Calu3 (cell line): ENCODE measurements around the gene FAM228B. TPM values are rescaled to one million over a fixed set of nuclear protein-coding genes. Genes with fewer than 3 reads are reported as not detected.

Experiments
- BruUV-seq: library from RNA; stranded (reverse); fragments of 400-500 nt; replicated peaks from 2 replicates; lab custom pipeline; 2021; lab: Mats Ljungman, UMichigan
- CTCF ChIA-PET: fragments of 300-600 bp; sonication (Branson Sonifier 250); formaldehyde crosslinking; loops from one replicate; lab custom pipeline; 2022; ENCODE audit warnings: antibody characterized with exemption; lab: Charles Lee
- DNase-seq: peaks from one replicate; pipeline ENCODE4 v3.0.0; 2022
- H3K27ac Mint-ChIP-seq: one replicate; pipeline ENCODE4 v1.8.0; 2022; ENCODE audit warnings: mixed read lengths; ENCODE audit not compliant: unreplicated experiment
- H3K27me3 Mint-ChIP-seq: one replicate; pipeline ENCODE4 v1.8.0; 2022; ENCODE audit warnings: mixed read lengths; ENCODE audit not compliant: unreplicated experiment
- H3K36me3 Mint-ChIP-seq: one replicate; pipeline ENCODE4 v1.8.0; 2022; ENCODE audit warnings: mild to moderate bottlenecking, moderate library complexity, mixed read lengths; ENCODE audit not compliant: insufficient read depth, unreplicated experiment
- H3K4me1 Mint-ChIP-seq: one replicate; pipeline ENCODE4 v1.8.0; 2022; ENCODE audit warnings: mild to moderate bottlenecking, low read depth, mixed read lengths; ENCODE audit not compliant: unreplicated experiment
- H3K4me3 Mint-ChIP-seq: one replicate; pipeline ENCODE4 v1.8.0; 2022; ENCODE audit warnings: mild to moderate bottlenecking, low read depth, moderate library complexity, mixed read lengths; ENCODE audit not compliant: unreplicated experiment
- H3K9me3 Mint-ChIP-seq: one replicate; pipeline ENCODE4 v1.8.0; 2022; ENCODE audit warnings: low read depth, mixed read lengths; ENCODE audit not compliant: unreplicated experiment
- intact Hi-C: fragments of 100-400 bp; cut with micrococcal nuclease; formaldehyde crosslinking; loops from one replicate; pipeline ENCODE4 v1.10.0; 2022; ENCODE audit not compliant: unreplicated experiment
- total RNA-seq: library from RNA; stranded (reverse); gene quantifications from 2 replicates; pipeline ENCODE4 v1.2.3, GENCODE V29; 2022
- TF ChIP-seq, protein P1 (sequence below): fragments of 200-600 bp; IDR thresholded peaks from one replicate; pipeline ENCODE4 v1.8.0; 2022; ENCODE audit warnings: antibody characterized with exemption; ENCODE audit not compliant: unreplicated experiment

Gene FAM228B
- total RNA-seq, 1 experiment from 2014 or later, result 8.3 TPM

DNA sequence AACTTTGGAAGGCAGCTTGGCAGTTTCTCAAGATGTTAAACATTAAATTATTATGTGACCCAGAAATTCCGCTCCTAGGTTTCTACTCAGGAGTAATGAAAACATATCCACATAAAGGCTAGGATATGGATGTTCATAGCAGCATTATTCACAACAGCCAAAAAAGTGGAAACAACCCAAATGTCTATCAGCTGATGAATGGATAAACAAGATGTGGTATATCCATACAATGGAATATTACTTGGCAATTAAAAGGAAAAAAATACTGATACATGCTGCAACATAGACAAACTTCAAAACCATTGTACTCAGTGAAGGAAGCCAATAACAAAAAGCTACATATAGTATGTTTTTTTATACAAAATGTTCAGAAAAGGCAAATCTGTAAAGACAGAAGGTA, 39.2 kb downstream of the FAM228B start:
- TF ChIP-seq, protein P1, sequence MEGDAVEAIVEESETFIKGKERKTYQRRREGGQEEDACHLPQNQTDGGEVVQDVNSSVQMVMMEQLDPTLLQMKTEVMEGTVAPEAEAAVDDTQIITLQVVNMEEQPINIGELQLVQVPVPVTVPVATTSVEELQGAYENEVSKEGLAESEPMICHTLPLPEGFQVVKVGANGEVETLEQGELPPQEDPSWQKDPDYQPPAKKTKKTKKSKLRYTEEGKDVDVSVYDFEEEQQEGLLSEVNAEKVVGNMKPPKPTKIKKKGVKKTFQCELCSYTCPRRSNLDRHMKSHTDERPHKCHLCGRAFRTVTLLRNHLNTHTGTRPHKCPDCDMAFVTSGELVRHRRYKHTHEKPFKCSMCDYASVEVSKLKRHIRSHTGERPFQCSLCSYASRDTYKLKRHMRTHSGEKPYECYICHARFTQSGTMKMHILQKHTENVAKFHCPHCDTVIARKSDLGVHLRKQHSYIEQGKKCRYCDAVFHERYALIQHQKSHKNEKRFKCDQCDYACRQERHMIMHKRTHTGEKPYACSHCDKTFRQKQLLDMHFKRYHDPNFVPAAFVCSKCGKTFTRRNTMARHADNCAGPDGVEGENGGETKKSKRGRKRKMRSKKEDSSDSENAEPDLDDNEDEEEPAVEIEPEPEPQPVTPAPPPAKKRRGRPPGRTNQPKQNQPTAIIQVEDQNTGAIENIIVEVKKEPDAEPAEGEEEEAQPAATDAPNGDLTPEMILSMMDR, result no peak
- intact Hi-C loops, result loop anchor here (5.0 kb wide), 1 partner anchor 85 kb away; the partner anchor contains the start of gene SF3B6
- no peaks in the 10 kb centered on the region for H3K4me1 Mint-ChIP-seq
- no peak for DNase-seq
- no peak overlapping the region for H3K4me3 Mint-ChIP-seq
- no peak overlapping the region for H3K27ac Mint-ChIP-seq
- no peaks in the 10 kb centered on the region for H3K36me3 Mint-ChIP-seq
- no peaks in the 10 kb centered on the region for H3K9me3 Mint-ChIP-seq
- H3K27me3 Mint-ChIP-seq, result peaks cover 15% of the 10 kb centered on the region
- BruUV-seq, result no TSS peak
- CTCF ChIA-PET, result interaction anchor here (0.6 to 3.8 kb wide), 2 partner anchors 78 to 176 kb away, joined by 4 to 13 read pairs; partner anchors contain the start of gene TP53I3

- Mint-ChIP-seq H3K27ac (no peak overlapping the region), H3K9me3 (no peaks in the 10 kb centered on the region), H3K27me3 (peaks cover 16% of the 10 kb centered on the region), H3K4me1 (no peaks in the 10 kb centered on the region), H3K36me3 (no peaks in the 10 kb centered on the region), H3K4me3 (no peak overlapping the region)
- BruUV-seq, result no TSS peak
- intact Hi-C loops, result loop anchor here (5.0 kb wide), 1 partner anchor 86 kb away; the partner anchor contains the start of gene SF3B6
- no peak for DNase-seq
- CTCF ChIA-PET, result interaction anchor here (1.2 to 3.8 kb wide), 2 partner anchors 14 to 79 kb away, joined by 4 to 13 read pairs; partner anchors contain the start of gene TP53I3
- TF ChIP-seq, protein P1, result no peak
These were observed 39.9 kb downstream of the FAM228B start for GRCh38 chr2:24163186-24163585.

GRCh38 chr2:24163601-24164000, 40.3 kb downstream of the FAM228B start:
- Mint-ChIP-seq H3K4me3 (no peak overlapping the region), H3K27me3 (peaks cover 16% of the 10 kb centered on the region), H3K9me3 (no peaks in the 10 kb centered on the region), H3K36me3 (no peaks in the 10 kb centered on the region), H3K27ac (no peak overlapping the region), H3K4me1 (no peaks in the 10 kb centered on the region)
- DNase-seq, result no peak
- TF ChIP-seq, protein P1, result no peak
- CTCF ChIA-PET, result interaction anchor here (0.8 to 3.8 kb wide), 3 partner anchors 14 to 340 kb away, joined by 4 to 13 read pairs (median 5); partner anchors contain the start of gene TP53I3
- intact Hi-C loops, result loop anchor here (5.0 kb wide), 1 partner anchor 86 kb away; the partner anchor contains the start of gene SF3B6
- BruUV-seq, result no TSS peak

DNA sequence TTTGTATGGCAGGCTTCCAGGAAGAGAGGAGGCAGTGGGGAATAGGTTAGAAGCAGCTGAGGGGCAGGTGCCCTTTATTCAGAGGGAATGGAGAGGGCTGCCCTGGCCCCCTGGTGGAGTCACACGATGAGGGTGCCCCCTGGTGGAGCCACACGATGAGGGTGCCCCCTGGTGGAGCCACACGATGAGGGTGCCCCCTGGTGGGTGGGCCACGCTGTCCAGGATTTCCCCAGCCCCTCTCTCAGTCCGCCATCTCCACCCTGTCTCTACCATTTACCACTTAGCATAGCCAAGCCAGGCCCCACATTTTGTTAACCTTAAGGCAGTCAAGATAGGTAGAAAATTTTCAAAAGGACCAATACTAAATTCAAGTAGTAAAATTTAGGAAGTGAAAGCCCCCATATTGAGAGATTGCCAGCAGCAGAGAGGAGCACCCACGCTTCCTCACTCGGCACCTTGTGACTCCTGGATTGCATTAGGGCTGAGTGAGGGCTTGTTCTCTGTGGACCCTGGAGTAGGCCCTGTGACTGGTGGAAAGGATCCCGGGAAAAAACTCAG, 41.2 kb downstream of the FAM228B start:
- Mint-ChIP-seq H3K9me3 (no peaks in the 10 kb centered on the region), H3K27me3 (peaks cover 16% of the 10 kb centered on the region), H3K36me3 (no peaks in the 10 kb centered on the region), H3K4me3 (no peak overlapping the region), H3K27ac (no peak overlapping the region), H3K4me1 (no peaks in the 10 kb centered on the region)
- no TSS peak for BruUV-seq
- intact Hi-C loops, result loop anchor here (1.0 to 5.0 kb wide), 2 partner anchors 87 to 340 kb away; partner anchors contain the start of gene SF3B6
- CTCF ChIA-PET, result interaction anchor here (0.8 to 3.8 kb wide), 3 partner anchors 13 to 341 kb away, joined by 4 to 13 read pairs (median 5); partner anchors contain the start of gene TP53I3
- TF ChIP-seq, protein P1, result peak; percentile 95
- DNase-seq, result peak; percentile 65
